Vagina (tissue), 2 donors: ENCODE data around the gene DNER.

Experiments used
- POLR2A ChIP-seq, 2 donors: fragments of 450-650 bp; IDR thresholded peaks; one replicate each; pipeline ENCODE4 v1.6.1; 2017; ENCODE audit warnings: antibody characterized with exemption in 2 of 2, mild to moderate bottlenecking in 2 of 2, moderate library complexity in 2 of 2
- TF ChIP-seq, protein P1 (sequence below), 3 experiments: fragments of 450-650 bp in 2 of 3; fragments of 200-600 bp in 1 of 3; sonication (generic) in 1 of 3; IDR thresholded peaks; one replicate each; pipeline ENCODE4 v1.5.1; 2017 to 2019; ENCODE audit warnings: antibody characterized with exemption in 3 of 3, mild to moderate bottlenecking in 2 of 3, moderate library complexity in 2 of 3

- TF ChIP-seq, protein P1, sequence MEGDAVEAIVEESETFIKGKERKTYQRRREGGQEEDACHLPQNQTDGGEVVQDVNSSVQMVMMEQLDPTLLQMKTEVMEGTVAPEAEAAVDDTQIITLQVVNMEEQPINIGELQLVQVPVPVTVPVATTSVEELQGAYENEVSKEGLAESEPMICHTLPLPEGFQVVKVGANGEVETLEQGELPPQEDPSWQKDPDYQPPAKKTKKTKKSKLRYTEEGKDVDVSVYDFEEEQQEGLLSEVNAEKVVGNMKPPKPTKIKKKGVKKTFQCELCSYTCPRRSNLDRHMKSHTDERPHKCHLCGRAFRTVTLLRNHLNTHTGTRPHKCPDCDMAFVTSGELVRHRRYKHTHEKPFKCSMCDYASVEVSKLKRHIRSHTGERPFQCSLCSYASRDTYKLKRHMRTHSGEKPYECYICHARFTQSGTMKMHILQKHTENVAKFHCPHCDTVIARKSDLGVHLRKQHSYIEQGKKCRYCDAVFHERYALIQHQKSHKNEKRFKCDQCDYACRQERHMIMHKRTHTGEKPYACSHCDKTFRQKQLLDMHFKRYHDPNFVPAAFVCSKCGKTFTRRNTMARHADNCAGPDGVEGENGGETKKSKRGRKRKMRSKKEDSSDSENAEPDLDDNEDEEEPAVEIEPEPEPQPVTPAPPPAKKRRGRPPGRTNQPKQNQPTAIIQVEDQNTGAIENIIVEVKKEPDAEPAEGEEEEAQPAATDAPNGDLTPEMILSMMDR (IDR thresholded peaks at IDR 0.05): no peak
- no peak for TF ChIP-seq POLR2A (IDR thresholded peaks at IDR 0.05)
Observed at GRCh38 chr2:229363185-229363814, 351.1 kb downstream of the DNER start.
